NCI-H128 (cell line): Measurements from ENCODE around the gene PIGT.
"Not testable (repeated sequence)": the region's sequence is repeated elsewhere in the genome, so short reads cannot be mapped to it uniquely, and the experiment has no call there.

Experiments used
- DNase-seq: peaks from one replicate; lab custom pipeline; 2025; ENCODE audit not compliant: unreplicated experiment; lab: John Stamatoyannopoulos, UW

PIGT gene

DNA sequence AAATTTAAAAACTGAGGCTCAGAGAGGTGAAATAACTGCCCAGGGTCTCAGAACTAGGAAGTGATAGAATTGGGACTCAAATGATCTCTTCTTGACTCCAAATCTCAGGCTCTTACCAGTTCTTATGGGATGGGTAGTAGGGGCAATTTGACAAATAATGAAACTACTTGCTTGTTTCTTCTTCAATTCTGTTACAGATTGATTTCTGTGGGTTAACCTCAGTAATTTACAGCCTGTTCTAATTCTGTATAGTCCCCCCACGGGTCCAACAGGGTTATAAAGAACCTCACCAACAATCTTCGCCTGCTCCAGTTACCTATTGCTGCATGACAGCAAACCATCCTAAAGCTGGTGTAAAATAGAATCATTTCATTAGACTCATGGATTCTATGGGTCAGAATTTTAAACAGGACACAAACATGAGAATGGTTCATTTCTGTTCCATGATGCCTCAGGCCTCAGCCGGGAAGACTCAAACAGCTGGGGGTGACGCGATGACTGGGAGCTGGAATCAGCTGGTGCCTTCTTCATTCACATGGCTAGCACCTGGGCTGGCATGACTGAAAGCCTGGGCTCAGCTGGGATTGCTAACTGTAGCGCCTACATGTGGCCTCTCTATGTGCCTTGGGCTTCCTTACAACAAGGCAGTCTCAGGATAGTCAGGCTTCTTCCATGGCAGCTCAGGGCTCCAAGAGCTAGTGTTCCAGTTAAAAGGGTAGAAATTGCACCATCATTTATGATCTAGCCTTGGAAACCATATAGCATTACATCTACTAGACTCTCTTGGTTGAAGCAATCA lies 47.0 kb downstream of the PIGT start:
- no peak for DNase-seq

DNA sequence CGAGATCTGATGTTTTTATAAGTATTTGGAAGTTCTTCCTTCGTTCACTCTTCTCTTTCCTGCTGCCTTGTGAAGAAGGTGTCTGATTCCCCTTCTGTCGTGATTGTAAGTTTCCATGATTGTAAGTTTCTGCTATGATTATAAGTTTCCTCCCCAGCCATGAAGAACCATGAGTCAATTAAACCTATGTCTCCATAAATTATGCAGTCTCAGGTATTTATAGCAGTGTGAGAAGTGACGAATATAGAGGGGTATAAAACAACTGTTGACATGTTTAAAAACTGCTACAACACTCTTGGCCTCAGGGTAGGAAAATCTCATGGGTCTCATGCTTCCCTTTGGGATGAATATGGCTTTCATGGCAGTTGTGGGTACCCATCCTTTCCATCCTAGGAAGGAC lies 47.8 kb downstream of the PIGT start:
- DNase-seq: no peak

DNA sequence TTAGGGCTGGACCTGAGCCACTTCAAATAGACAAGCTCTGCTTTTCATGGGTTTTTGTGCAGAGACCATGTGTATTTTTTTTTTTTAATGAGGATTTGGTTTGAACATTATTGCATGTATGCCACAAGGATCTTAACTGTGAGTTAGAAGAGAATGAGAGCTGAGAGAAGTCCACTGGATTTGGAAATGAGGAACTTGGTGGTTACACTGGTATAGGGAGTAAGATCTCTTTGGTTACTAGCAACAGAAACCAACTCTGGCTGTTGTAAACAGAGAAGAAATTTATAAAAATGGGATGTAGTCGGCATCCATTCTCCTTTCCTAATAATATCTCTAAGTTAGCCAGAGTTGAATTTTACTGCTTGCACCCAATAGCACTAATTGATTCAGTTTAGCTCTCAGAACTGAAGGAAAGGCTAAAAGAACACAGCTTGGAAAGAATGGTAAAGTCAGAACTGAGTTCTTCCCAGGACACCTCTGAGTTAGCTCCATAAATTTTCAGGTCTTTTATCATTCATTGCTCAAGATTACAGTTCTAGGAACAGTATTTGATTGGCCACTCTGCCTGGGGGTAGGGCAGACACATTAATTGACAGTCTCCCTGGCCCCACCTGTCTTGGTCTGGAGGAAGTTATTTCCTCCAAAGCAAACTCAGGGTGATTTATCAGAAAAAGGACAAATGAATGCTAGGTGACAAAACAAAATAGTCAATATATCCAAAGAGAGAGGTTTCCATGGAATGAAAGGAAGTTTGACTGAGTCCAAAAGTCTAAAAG lies 49.7 kb downstream of the PIGT start:
- DNase-seq: no peak

DNA sequence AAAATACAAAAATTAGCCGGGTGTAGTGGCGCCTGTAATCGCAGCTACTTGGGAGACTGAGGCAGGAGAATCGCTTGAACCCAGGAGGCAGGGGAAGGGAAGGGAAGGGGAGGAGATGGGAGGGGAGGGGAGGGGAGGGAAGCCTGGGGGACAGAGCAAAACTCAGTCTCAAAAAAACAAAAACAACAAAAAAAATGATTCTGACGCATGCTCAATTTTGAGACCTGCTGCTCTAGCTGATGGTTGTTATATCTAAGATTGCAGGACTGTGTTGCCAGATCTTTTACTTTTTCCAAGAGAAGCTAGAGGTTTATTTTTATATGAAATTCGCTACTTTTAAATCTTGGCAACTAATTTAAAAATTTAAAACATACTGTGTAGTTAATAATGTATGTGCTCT lies 51.2 kb downstream of the PIGT start:
- DNase-seq: no peak

DNA sequence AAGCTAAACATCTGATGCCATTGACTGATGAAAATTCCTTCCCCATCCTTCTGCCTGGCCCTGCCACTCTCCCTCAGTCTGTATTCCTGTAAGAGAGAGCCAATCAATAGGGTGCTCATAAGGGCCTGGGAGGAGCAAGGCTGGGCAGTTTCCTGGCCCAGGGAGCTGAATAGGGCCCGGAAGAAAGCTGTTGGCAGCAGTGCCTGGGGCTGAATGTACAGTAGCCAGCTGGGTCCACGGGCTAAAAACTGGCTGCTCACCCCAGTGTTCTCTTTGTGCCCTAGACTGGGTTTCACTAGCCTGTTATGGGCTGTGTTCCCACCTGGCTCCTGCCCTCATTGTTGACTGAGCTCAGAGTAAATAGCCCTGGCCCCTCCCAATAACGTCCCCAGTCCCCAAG lies 51.9 kb downstream of the PIGT start:
- no peak for DNase-seq

DNA sequence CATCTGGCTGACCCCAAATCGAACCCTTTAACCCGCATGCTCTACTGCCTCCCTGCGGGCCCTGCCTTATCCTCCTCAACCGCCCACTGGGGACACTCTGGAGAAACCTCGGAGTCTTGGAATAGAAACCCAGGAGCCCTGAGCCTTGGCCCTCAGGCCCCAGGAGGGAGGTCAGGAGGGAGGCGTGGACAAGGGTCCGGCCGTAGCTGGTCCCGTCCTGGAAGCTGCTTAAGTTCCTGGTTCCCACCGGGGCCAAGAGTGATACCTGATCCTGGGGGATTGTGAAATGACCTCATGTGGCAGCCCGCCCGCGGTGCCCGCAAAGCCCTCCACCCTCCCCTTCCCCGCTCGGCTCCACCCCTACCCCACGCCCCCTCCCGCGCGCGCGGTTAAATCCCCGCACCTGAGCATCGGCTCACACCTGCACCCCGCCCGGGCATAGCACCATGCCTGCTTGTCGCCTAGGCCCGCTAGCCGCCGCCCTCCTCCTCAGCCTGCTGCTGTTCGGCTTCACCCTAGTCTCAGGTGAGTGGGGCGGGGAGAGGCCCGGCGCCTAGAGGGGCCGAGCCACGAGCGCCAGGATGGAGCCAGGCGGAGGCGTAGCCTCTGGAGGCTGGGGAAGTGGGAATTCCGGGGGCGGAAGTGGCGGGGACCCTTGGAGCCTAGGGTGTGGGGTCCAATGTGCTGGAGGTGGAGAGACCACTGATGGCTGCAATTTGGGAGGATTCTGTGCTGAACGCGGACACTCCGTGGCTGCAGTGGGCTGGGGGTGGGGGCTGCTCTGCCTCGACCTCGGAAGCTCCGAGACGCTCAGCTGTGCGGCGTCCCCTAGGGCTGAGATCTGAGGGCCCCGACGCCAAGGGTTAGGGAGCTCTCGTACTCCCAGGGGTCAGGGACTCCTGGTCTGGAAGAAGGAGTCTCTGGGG lies 53.7 kb downstream of the PIGT start, which contains the start of gene WFDC2:
WFDC2 (plus strand) TSS at position 418 of the 926 bp plus-strand sequence; CDS start at position 447, 29 bp downstream.
- no peak for DNase-seq

DNA sequence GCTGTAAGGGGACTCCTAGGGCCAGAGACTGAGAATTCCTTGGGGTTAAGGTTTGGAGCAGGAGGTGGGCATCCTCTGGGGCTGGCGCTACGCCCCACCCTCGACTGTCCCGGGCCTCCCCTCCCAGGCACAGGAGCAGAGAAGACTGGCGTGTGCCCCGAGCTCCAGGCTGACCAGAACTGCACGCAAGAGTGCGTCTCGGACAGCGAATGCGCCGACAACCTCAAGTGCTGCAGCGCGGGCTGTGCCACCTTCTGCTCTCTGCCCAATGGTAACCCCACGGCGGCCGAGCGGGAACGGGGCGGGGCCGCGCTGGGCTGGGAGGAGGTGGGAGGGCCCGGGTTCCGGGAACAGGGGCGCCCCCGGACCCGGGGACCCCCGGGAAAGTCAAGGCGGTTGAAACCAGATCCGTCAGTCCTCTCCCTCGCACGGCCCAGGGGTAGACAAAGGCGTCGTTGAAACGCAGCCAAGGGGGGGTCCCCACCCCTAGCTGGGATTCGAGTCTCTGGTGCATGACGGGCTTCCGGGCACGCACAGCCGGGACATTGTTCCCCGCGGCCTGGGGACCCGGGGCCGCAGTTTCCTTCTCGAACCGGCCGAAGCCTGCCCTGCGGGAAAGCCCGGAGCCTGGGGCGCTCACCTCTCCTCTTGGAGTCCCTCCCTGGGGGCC lies 54.5 kb downstream of the PIGT start:
- DNase-seq: peak; percentile 45

DNA sequence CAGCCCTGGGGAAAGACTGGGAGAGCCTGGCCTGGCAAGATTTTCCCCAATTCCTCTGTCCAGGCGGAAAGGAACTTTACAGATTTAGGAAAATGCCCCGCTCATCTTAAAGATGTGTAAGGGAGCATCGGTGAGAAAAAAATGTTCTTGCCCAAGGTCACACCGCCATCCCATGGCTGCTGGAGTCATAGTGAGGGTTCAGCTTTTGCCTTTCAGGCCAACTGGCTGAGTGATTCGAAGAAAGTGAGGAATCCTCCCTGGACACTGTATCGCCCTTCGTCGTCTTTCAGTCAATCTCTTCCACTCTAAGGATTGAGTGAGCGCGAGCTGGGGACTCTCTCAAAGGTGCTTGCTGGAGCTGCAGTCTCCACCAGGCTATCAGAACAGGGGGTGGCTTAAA lies 55.0 kb downstream of the PIGT start:
- peak; percentile 13 for DNase-seq

DNA sequence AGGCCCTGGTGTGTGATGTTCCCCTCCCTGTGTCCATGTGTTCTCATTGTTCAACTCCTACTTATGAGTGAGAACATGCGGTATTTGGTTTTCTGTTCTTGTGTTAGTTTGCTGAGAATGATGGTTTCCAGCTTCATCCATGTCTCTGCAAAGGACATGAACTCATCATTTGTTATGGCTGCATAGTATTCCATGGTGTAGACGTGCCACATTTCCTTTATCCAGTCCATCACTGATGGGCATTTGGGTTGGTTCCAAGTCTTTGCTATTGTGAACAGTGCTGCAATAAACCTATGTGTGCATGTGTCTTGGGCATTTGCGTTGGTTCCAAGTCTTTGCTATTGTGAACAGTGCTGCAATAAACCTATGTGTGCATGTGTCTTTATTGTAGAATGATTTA lies 56.3 kb downstream of the PIGT start:
- not testable (repeated sequence) for DNase-seq
